ENCODE measurements around the gene RPL6.

RPL6 gene

GRCh38 chr12:112374166-112374740 is 35.2 kb downstream of the RPL6 start:
- DNase-seq, result no peak

- no peak for DNase-seq
Observed at GRCh38 chr12:112370868-112371510, 38.4 kb downstream of the RPL6 start.

- DNase-seq, result no peak
Observed at GRCh38 chr12:112370199-112370598, 39.2 kb downstream of the RPL6 start.

GRCh38 chr12:112368856-112369255 is 40.5 kb downstream of the RPL6 start:
- DNase-seq, result no peak

GRCh38 chr12:112367965-112368364 is 41.4 kb downstream of the RPL6 start:
- no peak for DNase-seq

GRCh38 chr12:112362310-112362709 is 47.1 kb downstream of the RPL6 start:
- DNase-seq, result no peak

DNA sequence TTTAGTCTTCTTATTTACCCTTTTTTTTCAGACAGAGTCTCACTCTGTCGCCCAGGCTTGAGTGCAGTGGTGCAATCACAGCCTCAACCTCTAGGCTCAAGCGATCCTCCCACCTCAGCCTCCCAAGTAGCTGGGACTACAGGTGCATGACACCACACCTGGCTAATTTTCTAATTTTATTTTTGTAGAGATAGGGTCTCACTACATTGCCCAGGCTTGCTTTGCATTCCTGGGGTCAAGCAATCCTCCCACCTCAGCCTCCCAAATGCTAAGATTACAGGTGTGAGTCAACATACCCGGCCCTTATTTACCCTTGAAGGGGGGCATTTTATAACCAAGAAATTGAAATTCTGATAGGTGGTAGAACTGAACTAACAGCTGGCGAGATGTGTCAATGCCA is 48.1 kb downstream of the RPL6 start:
- DNase-seq, result no peak

DNA sequence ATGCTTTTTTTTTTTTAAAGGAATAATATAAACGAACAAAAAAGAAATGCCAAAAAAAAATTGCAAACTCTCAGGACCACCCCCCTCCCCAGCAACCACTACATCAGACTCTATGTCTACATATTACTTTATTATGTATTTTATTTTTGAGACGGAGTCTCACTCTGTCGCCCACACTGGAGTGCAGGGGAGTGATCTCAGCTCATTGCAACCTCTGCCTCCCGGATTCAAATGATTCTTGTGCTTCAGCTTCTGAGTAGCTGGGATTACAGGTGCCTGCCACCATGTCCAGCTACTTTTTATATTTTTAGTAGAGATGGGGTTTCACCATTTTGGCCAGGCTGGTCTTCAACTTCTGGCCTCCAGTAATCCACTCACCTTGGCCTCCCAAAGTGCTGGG is 50.1 kb downstream of the RPL6 start:
- no peak for DNase-seq

DNA sequence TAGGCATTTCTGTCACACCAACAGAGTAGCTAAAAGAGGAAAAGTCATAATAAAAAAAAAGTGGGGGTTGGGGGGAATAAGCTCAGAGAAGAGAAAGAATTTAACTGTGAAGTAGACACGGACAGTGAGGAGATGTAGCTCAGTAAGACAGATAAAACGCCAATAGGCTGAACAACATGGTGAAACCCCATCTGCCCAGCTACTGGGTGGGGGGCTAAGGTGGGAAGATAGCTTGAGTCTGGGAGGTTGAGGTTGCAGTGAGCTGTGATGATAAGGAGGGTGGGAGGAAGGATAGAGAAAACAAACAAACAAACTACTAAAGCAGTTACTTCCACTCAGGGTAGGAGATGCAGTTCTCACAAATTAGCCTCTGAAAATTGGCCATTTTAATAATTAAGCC is 52.2 kb downstream of the RPL6 start:
- DNase-seq, result no peak

Measured in femur (tissue), 1 donor.